ENCODE data around the gene VEGFC.

DNA sequence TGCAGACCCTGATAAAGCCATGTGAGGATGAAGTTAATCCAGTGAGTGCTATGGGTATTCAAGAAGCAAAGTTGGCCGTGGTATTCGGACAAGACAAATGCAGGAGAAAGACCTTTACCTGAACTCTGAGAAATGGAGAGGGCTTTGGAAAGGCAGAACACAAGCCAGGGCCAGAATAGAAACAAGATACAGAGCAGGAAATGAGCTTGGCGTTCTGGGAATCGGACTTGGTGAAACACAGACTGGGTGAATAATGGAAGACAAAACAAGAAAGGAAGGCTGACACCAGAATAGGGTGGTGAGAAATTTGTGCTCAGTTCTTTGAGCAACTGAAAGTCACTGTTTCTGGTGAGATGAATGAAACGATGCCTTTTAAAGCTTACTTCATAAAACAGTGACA is 83.3 kb downstream of the VEGFC start:
- TF ChIP-seq POLR2A (IDR thresholded peaks at IDR 0.05), result no peak
- TF ChIP-seq, protein P1, sequence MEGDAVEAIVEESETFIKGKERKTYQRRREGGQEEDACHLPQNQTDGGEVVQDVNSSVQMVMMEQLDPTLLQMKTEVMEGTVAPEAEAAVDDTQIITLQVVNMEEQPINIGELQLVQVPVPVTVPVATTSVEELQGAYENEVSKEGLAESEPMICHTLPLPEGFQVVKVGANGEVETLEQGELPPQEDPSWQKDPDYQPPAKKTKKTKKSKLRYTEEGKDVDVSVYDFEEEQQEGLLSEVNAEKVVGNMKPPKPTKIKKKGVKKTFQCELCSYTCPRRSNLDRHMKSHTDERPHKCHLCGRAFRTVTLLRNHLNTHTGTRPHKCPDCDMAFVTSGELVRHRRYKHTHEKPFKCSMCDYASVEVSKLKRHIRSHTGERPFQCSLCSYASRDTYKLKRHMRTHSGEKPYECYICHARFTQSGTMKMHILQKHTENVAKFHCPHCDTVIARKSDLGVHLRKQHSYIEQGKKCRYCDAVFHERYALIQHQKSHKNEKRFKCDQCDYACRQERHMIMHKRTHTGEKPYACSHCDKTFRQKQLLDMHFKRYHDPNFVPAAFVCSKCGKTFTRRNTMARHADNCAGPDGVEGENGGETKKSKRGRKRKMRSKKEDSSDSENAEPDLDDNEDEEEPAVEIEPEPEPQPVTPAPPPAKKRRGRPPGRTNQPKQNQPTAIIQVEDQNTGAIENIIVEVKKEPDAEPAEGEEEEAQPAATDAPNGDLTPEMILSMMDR (IDR thresholded peaks at IDR 0.05), result no peak
